GM18909 (cell line): ENCODE data around the gene MAF.

Source experiments
- ATAC-seq: cut with Tn5 transposase; IDR thresholded peaks from one replicate; pipeline ENCODE4 v1.9.1; 2021; ENCODE audit warnings: mild to moderate bottlenecking; ENCODE audit not compliant: unreplicated experiment, poor library complexity

The MAF gene

DNA sequence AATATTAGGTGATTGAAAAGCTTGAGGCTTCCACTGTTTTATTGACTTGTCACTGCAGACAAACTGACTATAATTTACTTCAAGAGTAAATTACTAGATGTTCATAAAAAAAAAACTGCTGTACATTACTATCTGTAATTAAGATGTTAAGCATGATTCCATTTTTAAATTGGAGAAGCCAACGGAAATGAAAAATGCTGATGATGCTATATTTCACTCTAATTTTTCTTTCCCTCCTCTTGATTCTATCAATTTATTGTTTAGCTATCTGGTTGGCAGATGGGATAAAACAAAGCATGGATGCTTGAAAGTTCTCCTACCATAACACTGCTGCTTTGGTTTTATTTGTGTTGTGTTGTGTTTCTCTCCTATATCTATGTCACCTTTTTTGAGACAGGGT, 41.0 kb downstream of the MAF start:
- no peak for ATAC-seq

DNA sequence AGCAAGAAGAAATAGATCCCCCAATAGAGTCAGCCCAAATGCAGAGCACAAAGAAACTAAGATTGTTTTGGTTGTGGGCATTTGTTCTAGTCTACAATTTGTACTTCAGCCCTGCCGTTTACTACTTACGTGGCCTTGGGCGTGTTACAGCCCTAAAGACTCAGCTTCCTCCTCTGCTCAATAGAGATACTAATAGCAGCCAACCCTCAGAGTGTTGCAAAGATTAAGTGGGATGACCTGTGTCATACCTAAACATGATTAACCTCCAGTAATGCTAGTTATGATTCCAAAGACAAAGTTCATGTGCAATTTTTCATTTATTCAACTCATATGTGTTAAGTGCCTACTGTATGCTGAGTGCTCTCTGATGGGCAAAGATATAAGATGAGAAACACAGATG, 43.1 kb downstream of the MAF start:
- no peak for ATAC-seq

DNA sequence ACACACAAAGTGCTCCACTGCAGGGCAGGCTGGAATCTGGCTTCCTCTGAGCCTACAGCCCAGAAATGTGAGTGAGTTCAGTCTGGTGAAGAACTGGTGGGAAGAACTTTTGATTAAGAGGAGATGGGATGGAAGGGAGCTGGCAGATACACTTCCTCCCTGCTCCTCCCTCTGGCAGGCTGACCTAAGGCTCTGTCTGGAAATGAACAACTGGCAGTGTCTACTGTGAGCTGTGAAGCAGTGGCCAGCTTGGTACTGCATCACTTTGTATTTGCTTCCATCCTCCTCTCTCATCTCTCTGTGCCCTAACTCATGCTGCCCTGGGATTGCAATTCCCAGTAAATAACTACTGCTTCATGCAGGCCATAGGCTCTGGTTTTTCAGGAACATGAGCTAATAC, 45.6 kb downstream of the MAF start:
- no peak for ATAC-seq

DNA sequence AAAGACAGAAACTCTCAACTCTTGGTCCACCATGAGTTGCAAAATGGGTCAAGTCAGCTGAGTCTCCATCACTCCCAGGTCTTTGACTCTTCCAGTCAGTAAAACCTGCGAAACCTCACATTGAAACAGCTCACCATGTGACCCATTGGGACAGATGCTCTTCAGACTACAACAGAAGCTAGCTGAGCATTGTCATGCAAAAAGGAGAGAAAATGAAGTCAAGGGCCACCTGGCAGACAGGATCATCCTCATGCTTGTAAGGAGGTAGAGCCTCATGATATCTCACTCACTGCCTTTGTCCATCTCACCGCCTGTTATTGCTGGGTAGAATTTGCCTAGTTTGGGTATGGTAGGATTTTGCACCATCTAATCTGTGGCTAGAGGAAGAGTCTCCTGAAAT, 50.2 kb downstream of the MAF start:
- ATAC-seq, result no peak

DNA sequence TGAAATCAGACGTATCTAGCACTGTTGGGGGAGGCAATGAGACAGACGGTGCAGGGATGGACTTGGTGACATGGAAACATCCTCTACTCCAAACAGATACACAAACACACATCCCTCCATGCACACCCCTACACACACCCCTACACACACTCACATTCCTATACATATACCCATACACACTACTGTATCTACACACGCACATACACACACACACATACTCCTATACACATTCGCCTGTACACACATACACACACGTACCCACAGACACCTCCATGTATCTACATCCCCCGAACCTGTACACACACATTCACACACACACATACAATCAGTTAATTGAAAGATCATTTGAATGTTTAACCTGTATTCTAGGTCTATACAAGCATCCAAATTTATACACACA, 53.5 kb downstream of the MAF start:
- ATAC-seq, result no peak
